HUDEP-2 (cell line): ENCODE measurements around the gene SRSF3.
"Not testable (repeated sequence)": the region's sequence is repeated elsewhere in the genome, so short reads cannot be mapped to it uniquely, and the experiment has no call there.

Source experiments
- DNase-seq, 76 experiments: peaks; one replicate each; lab custom pipeline; 2025; ENCODE audit not compliant: unreplicated experiment in 76 of 76; lab: John Stamatoyannopoulos, UW

The SRSF3 gene

DNA sequence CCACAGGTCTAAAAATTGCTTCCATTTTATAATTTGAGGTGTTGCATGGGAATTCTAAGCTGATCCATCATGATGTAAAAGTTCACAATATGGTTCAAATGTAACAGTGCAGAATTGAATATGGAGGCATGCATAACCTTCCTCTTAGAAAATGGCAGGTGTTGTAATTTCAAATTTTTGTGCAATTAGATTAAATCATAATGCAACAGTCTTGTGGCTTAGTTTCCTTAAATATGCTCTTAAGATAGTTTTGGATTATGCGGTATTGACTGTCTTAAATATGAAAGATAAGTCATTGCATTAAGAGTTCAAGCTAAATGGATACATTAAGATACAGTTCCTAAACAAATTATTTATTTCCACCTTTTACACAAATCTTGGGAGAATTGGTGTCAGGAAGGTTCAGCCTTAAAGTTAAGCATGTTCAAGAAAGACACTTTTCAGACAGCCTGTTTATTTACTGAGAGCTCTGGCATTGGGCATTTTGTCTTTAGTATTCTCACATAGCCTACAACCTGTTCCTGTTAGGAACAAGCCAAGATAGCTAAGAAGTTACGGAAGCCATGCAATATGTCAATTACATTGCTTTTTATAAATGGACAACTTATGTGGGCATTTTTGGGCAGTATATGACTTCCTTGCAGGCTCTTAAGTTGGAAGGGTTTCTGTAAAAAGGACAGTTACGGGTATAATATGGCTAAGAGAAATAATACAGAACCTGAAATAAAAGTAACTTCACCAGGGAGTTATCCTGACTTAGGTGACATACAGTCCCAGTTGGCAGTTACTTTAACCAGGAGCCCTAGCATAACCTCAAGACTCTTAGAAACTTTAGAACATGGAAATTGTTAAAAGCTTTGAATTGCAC, 9.3 kb downstream of the SRSF3 start:
- DNase-seq, result no peak

DNA sequence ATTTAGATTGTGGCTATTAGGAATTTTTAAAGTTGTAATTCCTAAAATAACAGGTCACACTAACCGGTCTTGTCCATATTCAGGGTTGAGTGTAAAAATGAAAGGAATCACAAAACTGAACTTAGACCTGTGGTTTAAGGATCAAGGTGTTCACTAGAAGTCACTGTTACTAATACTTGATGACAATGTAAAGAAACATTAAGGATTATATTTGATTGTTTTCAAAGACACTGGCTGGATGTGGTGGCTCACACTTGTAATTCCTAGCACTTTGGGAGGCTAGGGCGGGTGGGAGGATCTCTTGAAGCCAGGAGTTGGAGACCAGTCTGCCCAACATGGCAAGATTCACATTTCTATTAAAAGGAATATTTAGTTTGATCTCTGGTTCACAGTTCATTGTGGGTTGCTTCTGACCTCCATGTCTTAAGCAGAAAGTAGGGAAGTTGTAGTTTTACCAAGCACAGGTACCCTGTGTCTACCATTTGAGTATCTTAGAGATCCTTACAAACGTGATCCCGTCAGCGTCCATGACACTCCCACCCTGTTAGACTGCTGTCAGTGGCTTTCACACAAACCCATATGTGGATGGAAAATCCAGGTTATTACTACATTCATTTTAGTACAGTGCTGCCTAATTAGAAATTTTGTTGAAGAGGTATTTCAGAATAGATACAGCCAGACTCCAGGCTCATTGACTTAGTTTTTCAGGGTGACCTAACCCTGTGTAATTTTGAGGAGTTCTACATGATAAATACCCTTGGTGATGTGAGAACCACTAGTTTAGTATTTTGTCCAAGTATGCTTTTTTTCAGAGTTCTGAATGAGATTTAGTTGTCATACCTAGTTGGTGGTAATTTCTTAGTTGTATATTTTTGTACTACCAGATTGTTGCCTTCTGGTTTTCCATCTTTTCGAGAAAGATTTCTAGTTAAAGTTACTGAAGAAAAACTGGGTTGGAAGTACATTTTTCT, 10.2 kb downstream of the SRSF3 start:
- DNase-seq, result no peak

DNA sequence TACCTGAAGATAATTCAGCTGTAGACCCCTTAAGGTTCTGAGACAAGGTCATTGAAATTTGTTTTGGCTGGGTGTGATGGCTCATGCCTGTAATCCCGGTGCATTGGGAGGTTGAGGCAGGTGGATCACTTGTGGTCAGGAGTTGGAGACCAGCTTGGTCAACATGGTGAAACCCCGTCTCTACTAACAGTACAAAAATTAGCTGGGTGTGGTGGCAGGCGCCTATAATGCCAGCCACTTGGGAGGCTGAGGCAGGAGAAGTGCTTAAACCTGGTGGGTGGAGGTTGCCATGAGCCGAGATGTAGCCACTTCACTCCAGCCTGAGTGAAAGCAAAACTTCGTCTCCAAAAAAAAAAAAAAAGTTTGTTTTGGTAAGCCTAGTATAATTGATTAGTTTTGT, 11.0 kb downstream of the SRSF3 start:
- no peak for DNase-seq

DNA sequence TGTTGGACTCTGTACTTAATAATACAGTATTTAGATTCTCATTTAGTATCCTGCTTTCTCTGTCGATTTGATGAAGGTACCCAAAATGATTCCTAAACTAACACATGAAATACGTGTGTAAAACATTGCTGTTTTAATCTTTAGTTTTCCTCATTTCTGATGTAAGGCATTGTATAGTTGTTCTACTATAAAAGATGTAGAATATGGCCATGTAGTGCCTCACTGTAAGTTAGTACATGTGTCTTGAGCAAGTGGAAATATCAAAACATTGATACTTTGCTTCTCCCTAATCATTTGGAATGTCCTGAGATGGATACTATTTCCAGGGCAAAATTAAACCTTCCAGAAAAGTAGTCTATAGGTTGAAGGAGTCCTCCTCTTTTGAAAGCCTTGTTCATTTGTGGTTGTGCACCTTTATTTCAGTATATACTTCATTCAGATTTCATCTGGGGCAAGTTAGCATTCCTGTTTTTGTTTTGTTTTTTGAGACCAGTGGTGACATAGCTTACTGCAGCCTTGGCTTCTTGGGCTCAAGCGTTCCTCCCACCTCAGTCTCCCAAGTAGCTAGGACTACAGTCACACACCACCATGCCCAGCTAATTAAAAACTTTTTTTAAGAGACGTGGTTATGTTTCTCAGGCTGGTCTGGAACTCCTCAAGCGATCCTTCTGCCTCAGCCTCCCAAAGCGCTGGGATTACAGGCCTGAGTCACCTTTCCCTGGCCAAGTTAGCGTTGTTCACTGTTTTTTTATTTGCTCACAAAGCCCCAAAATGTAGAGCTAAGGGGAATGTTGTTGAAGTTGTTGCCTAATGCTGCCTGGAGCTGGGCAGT, 11.6 kb downstream of the SRSF3 start:
- no peak for DNase-seq

DNA sequence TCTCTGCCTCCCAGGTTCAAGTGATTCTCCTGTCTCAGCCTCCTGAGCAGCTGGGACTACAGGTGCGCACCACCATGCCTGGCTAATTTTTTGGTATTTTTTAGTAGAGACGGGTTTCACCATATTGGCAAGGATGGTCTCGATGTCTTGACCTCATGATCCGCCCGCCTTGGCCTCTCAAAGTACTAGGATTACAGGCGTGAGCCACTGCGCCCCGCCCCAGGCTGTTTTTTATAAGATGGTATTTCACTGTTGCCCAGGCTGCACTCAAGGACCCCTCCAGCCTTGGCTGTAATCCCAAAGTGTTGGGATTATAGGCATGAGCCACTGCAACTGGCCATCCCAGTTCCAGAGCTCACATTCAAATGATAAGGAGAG, 13.1 kb downstream of the SRSF3 start:
- DNase-seq, result not testable (repeated sequence)

DNA sequence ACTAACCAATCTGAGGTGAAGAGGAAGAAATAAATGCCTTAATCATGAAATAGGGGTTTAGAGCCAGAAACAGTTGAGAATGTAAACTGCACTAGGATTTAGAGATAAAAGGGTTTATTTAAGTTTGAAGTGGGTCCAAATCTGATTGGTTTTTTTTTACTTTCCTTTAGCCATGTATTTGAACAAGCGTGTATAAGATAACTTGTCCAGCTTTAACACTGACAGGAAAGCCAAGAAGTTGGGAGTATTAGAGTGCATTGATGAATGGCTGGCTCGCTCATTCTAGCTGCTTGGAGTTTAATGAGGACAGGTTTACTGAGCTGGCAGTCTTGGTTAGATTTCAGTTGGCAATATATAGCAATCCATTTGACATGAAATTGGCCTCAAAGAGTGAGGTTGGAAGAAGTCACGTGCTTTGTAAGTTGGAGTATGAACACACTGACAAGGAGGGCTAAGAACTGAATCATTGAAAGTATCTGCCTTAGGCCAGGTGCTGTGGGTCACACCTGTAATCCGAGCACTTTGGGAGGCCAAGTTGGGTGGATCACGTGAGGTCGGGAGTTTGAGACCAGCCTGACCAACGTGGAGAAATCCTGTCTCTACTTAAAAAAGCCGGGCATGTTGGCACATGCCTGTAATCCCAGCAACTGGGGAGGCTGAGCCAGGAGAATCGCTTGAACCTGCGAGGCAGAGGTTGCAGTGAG, 13.7 kb downstream of the SRSF3 start:
- DNase-seq, result no peak

DNA sequence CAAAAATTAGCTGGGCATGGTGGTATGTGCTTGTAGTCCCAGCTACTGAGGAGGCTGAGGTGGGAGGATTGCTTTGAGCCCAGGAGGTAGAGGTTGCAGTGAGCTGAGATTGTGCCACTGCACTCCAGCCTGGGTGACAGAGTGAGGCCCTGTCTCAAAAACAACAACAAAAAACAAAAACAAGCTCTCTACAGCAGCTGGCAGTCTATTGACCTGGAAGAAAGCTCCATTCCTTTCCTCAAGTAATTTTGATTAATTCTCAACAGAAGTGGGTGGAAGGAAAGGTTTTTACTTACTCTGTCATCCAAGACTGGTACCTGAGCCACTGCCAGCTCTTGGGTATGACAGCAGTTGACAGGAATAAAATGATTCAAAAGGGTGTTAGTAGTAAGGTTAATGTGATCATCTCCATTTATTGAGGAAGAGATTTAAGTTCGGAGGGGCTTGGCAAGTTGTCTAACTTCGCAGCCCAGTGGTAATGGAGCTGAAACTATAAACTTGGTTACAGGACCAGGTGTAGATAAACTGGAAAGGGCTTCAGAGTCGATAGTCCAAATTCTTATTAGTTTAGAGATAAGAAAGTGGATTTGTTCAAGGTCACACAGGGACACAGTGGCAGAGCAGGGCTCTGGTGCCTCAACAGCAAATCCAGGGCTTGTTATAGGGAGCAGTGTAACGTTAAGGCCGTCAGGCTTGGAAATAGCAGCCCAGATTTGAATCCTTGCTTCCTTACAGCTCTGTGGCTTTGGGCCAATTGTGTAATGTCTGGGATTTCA, 14.8 kb downstream of the SRSF3 start:
- DNase-seq, result no peak

DNA sequence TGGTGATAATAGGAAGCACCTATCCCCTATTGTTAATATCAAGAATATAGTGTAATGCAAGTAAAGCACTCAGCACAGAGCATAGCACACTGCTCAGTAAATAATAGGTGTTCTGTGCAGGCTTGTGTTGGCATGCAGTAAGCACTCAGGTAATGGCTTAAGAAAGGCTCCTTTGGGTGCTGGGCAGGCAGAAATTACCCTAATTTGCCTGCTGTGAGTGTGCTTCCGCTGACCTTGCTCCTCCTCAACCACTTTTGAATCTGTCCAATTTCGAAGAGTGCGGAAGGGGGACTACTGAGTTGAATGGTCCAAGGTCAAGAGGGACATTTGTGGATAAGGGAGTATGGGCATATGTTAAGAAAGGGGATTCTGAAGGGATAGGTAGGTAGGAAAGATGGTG, 15.4 kb downstream of the SRSF3 start:
- DNase-seq, result no peak

DNA sequence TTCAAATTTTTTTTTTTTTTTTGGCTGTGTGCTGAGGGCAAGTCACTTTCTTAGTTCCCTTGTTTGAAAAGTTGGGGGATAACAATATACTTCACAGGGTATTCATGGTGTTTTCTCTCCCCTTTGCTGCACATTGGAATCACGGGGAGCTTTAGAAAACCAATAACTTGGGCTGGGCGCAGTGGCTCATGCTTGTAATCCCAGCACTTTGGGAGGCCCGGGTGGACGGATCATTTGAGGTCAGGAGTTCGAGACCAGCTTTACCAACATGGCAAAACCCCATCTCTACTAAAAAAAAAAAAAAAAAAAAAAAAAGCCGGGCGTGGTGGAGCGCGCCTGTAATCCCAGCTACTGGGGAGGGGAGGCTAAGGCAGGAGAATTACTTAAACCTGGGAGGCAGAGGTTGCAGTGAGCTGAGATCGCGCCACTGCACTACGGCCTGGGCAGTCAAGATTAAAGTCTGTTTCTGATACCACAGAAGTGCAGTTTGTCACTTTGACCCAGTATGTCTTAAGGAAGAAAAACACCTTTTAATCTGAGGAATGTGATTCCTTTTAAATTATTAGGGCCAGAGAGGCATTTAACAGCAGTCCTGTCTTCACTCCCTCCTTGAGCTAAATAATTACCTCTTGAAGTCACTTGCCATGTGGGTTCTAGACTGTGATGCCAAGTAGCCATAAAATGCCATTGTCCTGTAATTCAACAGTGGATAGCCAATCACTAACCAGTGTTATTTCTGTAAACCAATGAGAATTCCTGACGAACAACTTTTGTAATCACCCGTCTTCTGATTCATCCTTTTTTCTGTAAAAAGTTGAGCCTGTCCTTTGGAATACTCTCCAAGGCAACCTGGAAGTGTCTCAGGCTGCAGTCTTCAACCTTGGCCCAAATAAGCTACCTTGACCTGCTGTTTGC, 16.1 kb downstream of the SRSF3 start:
- no peak for DNase-seq

DNA sequence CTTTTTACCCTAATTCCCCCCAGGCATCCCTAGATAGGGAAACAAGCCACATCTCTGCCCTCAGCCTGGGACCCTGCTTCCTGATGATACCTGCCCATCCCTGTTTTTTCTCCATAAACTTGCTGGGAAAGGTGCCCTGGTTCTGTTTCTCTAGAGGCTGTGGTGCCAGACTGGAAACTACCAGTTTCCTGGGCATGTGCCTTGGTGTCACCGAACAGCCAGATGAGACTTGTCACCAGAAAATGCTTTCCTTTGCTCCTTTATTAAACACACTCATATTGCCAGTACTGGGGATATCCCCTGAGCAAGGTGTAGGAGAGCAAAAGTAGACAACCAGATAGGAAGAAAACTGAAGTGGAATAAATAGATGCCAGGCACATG, 16.8 kb downstream of the SRSF3 start:
- DNase-seq, result no peak

DNA sequence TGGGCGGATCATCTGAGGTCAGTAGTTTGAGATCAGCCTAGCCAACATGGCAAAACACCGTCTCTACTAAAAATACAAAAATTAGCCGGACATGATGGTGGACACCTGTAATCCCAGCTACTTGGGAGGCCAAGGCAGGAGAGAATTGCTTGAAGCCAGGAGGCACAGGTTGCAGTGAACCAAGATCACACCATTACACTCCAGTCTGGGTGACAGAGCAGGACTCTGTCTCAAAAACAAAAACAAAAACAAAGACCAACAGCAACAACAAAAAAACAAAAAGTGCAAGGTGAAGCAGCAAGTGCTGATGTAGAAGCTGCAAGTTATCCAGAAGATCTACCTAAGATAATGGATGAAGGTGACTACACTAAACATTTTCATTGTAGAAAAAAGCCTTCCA, 17.5 kb downstream of the SRSF3 start:
- DNase-seq, result not testable (repeated sequence)

DNA sequence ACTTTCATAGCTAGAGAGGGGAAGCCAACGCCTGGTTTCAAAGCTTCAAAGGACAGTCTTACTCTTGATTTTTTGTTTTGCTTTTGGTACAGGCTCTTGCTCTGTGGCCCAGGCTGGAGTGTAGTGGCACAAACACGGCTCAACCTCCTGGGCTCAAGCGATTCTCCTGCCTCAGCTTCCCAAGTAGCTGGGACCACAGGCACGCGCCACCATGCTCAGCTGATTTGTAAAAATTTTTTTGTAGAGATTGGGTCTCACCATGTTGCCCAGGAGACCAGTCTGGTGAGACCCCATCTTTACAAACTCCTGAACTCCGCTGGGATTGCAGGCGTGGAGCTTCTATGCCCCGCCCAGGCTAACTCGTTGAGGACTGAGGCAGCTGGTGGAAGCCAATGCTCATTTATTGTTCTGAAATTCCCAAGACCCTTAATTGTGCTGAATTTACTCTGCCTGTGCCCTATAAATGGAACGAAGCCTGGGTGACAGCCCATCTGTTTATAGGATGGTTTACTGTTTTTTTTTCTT, 18.0 kb downstream of the SRSF3 start:
- no peak for DNase-seq

DNA sequence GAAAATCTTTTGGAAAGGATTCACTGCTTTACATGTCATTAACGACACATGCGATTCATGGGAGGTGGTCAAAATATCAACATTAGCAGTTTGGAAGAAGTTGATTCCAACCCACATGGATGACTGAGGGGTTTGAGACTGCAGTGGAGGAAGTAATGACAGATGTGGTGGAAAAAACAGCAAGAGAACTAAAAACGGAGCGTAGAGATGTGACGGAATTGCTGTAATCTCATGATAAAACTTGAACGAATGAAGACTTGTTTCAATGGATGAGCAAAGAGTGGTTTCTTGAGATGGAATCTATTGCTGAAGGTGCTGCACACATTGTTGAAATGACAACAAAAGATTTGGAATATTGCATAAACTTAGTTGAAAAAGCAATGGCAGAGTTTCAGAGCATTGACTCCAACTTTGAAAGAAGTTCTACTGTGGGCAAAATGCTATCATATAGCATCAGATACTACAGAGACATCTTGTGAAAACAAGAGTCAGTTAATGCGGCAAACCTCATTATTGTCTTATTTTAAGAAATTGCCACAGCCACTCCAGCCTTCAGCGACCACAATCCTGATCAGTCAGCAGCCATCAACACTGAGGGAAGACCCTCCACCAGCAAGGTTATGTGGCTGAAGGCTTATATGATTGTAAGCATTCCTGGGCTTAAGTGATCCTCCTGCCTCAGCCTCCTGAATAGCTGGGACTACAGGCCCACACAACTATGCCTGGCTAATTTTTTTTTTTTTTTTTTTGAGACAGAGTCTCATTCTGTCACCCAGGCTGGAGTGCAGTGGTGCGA, 19.2 kb downstream of the SRSF3 start:
- DNase-seq, result no peak

DNA sequence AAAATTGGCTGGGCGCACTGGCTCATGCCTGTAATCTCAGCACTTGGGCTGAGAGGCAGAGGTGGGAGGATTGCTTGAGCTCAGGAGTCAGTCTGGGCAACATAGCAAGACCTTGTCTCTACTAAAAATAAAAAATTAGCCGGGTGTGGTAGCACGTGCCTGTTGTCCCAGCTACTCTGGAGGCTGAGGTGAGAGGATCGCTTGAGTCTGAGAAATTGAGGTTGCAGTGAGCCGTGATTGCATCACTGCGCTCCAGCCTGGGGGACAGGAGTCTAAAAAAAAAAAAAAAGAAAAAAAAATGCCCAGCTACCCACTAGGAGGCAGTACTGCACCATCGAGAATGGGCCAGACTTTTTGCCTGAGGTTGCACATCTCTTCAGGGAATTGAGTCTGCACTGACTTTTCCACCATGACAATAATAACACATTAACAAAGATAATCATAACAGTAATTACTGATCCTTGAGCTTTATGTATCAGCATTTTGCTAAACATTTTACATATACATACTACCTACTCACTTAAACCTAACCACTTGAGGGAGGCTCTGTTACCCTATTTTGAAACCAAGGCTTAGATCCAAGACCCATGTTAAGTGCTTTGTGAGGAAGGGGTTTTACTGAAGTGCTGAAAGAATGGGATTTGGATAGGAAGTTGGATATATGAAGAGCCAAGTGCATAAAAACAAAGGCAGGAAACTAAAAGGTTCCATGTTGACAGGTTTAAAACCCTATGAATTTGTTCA, 21.0 kb downstream of the SRSF3 start:
- DNase-seq, result peak in 22 of 76 experiments; percentile 11 to 62 (median 46)

DNA sequence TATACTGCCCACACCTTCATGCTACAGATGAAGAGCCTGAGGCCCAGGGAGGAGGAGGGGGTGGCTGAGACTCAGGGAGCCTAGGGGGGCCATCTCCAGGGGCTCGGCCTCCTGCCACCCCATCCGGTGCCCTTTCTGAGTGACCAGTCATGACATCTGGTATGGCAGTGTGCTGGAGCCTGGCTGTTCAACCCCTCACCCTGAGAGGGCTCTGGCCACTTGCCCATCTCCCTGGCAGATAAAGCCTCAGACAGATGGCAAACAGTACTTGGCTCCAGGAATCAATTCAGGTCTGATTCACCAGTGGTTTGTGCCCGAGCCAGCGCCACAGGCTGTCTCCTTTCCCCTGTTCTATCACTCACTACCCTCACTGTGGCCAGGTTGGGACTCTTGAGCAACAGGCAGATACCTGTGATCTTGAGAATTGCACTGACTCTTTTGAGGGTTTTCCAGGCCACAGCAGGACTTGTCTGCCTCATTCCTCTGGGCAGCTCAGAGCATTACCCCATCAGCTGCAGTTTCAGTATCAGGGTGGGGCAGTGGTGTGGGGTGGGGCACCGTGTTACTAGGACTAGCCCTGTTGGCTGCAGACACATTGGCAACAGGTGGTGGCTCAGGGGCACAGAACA, 22.8 kb downstream of the SRSF3 start:
- peak in 66 of 76 experiments; percentile 26 to 79 (median 61) for DNase-seq
